Measurements from ENCODE around the gene ZNF22.

ZNF22 gene

DNA sequence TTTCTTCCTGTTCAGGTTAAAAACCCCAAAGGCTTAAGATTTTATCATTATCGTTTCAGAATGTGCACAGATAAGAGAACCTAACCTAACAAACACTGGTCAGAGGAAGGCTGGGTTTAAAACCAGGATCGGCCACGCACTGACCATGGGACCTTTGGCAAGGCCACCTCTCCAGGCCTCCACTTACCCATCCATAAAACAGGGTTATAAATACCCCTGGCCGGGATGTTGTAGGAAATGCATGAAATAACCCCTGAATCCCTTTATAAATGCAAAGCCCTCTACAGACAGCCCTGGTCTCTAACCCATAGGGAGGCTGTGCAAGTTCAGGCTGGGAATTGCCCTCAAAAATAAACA lies 22.5 kb upstream of the ZNF22 start:
- no peak for DNase-seq

DNA sequence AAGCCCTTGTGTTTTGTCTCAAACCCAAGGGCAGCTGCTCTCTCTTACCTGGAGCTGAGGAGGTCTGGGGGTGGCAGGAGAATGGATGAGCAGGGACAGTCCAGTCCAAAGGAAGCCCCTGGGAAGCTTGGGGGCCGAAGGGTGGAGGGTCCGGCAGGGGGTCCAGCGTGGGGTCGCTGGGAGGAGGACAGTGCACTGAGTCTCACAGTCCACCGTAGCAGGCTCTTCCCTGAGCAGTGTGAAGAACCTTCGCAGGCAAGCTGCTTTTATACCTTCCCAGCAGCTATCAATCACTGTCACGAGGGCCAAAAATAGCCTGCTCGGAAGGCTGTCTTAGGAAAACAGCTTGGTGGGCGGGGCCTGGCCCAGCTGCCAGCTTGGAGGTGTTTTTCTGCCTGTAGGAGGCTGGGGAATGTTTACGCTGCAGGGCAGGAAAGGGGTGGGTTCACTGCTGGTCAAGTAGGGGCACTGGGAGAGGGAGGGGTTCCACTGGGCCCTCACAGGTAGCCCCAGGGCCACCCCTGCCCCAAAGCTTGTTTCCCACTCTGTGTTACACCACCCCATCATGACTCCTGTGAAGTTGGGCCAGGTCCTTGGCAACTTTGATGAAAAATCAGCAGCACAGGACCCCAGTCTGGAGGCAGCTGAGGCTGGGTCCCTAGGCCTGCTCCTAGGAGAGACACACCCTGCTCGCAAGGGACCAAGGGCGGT lies 22.0 kb upstream of the ZNF22 start, which contains the start of gene DEPP1:
TSS of gene DEPP1 (minus strand) at position 240 of the 711 bp plus-strand sequence. CDS start 779 bp downstream, outside the sequence.
- DNase-seq: peak; percentile 95

DNA sequence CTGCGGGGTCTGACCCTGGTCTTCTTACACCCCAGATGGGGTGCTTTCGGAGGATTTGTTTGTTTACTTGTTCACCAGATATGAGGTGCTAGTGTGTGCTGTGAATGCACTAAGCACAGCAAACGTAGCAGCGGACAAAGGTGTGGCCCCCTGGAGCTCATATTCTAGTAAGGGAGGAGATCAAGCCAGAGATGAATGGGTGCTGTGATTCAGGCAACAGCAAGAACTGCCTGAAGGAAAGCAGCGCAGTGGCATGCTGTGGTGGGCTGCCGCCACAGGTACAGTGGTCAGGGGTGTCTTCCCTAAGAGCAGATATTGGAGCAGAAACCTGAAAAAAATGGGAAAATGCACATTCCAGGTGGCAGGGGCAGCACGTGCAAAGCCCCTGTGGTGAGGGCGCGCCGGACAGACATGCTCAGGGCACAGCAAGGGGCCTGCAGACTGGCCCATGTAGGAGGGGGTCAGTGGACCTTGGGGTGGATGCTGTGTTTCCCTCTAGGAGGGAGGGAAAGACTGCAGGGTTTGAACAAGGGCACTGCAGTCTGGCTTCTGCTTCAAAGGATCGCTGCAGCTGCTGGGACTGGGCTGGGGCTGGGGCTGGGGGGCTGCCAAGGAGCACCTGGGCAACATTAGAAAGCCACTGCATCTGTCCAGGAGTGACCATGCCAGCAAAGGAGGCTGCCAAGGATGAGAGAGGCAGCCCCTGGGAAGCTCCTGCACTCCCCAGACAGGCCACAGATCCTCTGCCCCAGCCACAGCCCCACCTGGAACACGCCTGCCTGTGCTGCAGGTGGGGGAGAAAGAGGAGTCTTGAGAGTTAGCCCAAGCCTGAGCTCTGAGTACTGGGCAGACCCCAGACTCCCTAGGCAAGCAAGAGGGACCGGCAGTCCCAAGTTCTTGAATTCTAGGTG lies 21.2 kb upstream of the ZNF22 start:
- no peak for DNase-seq

DNA sequence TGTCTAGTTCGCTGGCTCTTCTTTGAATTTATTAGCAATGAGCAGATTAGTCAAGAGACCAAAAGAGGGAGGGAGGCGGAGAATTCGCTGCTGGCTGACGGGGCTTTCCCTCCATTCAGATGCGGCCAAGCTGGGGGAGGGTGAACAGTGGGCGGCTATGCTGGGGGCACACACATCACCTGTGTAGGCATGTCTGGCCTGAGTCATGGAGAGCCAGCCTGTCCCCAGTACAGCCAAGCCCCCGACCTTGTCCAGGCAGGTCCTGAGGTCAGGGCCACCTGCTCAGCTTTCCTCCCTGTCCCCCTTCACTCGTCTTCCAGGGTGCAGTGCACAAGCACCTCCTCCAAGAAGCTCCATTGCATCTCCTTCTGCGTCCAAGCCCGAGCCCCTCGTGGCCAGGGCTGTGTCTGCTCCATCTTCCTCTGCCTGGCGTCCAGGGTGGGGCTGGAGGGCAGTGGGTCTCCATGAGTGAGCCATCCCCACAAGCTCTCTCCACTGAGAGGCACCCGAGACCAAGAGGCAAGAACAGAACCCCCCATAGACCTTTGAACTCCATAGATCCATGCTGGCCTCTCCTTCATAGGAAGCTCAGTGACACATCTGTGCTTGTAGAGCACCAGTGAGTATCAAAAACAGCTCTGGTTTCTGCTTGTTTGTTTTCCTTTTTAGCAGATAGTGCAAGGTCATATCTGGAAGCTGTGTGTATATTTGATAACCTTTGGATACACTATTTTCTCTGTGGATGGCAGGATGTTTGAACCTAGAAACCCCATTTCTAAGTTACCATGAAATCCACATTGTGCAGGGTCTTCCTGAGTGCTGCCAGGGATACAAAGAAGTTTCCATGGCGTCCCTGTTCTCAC lies 20.2 kb upstream of the ZNF22 start:
- DNase-seq: no peak

DNA sequence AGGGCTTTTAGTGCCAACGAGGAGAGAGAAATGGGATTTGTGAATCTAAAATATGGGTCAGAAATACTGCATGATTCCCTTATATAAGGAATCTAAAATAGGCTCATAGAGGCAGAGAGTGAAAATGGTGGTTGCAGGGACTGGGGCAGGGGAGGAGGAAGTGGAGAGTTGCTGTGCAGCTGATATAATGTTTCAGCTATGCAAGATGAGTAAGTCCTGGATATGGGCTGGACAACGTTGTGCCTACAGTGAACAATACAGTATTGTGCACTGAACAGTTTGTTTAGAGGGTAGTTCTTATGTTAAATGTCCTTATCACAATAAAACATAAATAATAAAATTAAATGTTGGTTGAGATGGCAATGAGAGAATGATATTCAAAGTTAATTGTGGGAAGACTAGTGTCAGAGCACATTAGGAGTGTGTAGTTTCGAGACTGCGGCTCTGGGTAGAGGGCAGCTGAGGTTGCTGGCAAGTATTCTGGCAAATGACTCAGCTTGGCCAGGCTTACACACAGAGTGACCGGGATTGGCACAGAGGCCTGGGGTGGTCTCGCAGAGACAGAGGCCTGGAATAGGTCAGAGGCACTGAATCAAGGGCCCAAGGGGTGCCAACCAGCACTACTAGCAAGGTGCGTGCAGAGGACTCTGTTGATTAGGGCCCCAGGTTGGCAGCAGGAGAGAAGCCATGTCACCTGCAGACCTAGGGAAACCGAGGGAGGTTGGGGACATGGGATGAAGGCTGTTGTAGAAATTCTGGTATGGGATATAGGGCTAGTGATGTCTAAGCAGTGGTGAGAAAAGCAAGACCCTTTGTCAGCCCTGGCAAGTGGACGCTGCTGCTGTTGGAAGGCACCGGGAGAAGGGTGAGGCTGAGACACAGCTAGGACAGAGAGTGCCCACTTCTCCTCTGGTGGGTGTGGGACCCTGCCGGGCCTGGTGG lies 19.3 kb upstream of the ZNF22 start:
- no peak for DNase-seq

DNA sequence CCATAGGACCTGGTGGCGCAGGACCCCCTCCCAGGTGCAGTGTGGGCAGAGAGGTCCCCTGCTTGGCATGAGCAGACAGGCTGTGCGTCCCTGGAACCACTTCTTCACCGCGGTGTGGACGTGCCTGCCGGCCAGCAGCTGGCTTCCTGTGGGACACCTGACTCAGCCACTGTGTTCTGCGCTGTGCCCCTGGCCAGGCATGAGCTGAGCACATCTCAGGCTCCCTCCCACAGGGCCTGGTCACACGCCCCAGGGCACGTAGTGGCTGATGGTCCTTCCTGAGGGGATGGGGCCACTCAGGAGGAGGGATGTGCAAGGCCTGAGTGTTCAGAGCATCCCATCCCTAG lies 18.6 kb upstream of the ZNF22 start:
- no peak for DNase-seq

DNA sequence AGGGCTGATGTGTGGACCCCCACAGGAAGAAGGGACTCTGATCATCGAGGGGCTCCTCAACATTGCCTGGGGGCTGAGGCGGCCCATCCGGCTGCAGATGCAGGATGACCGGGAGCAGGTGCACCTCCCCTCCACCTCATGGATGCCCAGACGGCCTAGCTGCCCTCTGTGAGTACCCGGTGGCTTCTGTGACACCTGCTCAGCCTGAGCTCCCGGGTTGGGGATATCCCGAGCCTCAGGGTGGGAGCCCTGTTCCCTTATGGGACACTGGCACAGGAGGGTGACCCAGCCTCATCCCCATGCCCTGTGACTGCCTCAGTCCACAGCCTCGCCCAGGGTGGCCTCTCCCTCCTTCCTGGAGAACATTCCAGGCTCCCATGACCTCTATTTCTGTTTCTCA lies 18.2 kb upstream of the ZNF22 start:
- DNase-seq: no peak

DNA sequence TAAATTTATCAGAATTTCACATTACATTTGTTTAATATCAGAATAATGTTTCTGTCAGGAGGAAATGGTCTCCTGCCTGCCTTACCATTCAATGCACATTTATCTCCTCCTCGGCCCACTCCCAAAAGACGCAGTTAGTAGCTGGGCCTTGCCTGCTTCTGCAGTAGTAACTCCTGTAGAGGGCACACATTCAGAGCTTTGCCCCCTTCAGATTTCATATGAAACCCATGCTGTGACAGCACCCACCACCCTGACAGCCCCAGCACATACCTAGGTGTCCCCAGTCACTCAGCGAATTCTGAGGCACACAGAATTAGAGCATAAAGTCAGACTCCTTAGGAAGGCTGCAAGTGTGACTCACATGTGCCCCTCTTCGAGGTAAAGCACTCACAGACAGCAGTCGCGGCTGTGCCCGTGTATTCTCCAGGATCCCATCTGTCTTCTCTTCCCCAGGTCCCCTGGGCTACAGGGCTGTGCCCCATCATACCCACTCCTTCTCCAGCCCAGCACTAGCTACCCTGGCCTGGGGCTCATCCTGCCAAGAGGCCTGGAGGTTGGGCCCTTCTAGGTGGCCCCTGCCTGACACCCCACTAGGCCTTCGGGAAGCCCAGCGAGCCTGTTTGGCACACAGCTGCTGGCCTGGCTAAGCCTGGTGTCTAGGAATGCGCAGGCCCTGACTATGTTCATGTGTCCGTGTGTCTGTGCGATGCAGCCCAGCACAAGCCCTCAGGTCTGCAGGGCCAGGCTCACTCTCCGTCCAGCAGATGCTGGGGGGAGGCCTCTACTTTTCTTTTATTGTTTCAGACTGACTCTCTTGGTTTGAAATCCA lies 17.4 kb upstream of the ZNF22 start:
- DNase-seq: no peak

DNA sequence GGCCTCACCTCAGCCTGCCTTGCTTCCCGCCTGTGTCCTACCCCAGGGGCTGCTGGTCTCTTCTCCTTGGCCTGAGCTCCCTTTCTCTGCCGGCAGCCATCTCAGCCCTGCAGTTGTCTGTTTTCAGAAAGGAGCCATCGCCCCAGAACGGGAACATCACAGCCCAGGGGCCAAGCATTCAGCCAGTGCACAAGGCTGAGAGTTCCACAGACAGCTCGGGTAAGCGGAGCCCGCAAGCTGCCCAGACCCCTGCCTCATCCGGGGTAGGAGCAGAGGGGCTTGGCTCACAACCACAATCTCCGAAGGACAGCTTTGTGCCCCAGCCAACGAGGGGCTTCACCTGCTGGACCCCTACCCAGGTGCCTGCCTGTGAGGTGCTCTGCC lies 16.8 kb upstream of the ZNF22 start:
- no peak for DNase-seq

DNA sequence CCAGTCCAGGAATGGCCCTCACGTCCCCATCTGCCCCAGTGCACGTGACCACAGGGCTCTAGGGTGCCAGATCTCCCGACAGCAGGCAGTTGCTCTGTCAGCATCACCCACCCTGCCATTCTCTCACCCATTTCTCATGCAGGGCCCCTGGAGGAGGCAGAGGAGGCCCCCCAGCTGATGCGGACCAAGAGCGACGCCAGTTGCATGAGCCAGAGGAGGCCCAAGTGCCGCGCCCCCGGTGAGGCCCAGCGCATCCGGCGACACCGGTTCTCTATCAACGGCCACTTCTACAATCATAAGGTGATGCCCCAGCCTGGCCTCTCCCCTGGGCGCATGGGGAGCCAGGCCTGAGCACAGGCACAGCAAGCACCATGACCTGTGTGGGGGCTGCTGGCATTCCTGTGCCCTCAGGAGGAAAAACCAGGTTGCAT lies 16.0 kb upstream of the ZNF22 start:
- no peak for DNase-seq

DNA sequence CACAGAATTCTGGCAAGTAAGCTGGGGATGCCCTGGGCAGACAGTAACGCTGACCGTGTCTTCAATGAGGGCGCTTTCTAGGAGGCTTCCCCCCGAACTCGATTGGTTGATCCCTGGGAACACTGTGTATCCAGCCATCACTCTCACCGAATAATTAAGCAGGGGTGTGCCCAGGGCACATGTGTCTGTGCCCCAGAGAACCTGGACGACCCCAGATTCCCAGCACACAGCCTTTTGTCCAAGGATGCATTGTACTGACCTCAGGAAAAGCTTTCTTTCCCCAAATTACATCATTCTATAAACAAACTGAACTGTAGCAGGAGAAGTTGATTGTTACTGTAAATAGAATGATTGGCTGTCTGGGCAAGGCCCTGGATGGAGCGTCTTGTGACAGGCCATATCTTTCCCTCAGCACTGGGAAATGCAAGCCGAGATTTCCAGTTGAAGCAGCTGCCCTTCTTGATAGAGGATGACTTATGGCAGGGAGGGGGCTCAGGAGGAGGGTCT lies 15.5 kb upstream of the ZNF22 start:
- no peak for DNase-seq

DNA sequence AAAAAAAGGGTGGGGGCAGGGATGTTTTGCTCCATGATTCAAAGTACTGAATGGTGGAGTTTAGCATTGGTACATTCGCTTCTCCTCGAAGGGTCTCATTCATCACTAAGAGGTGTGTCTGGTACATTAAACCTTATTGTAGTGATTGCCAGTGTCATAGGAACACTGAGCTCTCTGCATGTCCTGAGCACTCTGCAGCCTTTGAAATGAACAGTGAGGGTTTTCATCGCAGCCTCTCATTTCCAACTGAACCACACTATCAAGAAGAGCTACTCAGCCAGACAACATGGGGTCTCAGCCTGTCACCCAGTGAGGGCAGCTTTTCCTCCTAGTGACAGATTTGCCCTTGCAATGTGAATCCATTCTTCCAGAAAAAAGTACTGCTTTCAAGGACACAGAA lies 14.5 kb upstream of the ZNF22 start:
- DNase-seq: no peak

DNA sequence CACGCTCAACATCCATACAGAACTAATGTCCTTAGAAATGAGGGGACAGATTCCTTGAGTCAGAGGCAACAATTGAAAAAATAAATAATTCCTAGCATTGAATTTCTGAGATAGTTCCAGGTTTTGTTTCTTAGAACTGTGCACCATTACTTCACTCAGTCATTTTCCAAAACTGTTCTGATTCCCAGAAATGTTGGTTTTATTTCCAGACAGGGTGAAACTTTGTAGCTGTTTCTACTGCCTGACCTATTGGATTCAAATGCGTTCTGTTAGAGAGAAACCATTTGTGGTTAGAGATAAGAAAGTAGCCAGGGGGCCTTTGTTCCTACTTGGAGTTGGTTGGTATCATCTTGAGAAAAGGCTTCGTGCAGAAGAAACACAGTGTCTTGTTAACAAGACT lies 14.1 kb upstream of the ZNF22 start:
- no peak for DNase-seq

DNA sequence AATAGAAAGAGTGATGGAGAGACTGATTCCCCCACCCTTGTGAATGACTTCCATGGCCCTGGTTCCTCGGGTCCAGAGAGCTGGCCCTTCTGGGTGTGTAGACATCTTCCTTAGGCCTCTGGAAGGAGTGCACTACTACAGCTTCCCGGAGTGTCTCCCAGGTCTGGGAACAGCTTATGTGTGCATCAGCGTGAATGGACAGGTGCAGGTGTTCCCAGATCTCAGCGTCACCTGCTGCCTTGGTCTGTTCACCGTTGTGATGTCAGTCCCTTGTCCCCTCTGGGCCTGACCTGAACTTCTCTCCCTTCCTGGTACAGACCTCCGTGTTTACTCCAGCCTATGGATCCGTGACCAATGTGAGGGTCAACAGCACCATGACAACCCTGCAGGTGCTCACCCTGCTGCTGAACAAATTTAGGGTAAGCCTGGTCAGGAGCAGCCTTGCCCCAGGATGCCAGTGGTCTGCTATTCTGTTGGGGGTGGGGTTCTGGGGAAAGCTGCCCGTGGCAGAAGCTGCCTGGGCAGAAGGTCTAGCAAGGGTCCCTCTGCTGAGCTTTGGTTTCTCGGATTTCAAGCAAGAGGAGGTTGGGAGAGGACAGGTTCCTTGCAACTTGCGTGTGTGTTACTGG lies 11.7 kb upstream of the ZNF22 start:
- no peak for DNase-seq

DNA sequence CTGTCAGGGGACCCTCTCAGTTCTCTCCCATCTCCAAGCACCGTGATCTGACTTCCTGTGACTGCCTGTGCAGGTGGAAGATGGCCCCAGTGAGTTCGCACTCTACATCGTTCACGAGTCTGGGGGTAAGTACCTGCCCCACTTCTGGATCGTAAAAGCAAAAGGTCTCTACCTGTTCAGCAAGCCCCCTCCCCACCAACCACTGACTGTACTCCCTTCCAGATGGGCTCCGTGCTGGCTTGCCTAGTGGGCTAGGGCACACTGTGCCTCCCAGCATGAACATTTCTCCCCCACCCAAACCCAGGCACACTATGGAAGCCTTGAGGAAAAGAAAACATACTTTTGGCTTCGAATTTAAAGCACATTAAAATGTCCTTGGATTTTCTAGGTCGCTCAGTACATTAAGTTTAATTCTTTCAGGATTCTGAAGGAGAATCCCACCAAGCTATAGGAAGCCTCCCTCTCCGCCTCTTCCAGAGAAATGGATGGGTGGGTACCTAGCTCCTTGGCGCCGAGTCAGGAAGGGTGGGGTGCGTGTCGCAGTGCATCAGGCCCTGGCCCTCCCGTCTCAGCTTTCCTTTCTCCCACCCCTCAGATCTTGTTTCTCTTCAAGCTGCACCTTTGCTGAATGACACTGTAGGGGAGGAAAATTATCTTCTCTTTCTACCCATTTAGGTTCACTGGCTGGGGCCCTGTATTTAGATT lies 11.0 kb upstream of the ZNF22 start:
- DNase-seq: no peak

DNA sequence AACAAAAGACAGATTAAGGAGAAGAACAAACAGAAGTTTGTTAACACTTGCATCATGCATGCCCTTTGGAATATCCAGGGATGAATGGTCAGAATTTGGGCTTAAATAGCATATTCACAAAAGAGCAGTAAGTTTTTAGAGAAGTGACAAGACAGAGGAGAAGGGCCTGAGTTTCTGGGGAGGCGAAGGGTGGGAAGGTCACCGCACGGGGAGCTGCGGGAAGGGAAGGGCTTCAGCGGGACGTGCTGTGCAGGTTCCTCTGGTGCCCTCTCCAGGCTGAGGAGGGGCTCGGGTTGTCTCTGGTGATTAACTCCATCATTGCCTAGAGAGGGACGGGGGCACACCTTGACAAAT lies 10.4 kb upstream of the ZNF22 start:
- DNase-seq: no peak

DNA sequence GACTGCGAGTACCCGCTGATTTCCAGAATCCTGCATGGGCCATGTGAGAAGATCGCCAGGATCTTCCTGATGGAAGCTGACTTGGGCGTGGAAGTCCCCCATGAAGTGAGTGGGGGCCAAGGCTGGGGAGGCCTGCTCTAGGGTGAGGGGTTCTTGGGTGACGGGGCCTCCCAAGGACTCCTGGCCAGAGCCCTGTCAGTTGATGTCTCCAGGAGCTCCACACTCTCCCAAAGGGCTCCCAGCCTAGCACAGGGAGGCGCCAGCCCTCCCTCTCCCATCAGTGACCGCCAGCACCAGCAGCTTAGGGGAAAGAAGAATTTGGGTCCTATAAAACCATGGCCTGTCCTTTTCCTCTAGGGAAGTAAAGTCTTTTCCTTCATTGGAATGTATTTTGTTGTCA lies 9.8 kb upstream of the ZNF22 start:
- no peak for DNase-seq

DNA sequence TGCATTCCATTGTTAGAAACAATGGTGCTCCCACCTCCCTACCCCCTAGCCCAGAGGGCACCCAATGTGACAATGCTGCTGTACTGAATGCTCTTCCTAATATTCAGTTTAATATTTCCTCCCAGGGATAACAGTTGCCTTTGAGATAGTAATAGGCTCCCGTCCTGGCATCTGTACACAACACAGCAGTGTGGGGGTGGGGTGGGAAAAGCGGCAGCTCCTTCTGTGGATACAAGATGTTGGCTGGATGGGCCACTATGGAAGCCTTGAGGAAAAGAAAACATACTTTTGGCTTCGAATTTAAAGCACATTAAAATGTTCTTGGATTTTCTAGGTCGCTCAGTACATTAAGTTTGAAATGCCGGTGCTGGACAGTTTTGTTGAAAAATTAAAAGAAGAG lies 9.2 kb upstream of the ZNF22 start:
- DNase-seq: no peak

DNA sequence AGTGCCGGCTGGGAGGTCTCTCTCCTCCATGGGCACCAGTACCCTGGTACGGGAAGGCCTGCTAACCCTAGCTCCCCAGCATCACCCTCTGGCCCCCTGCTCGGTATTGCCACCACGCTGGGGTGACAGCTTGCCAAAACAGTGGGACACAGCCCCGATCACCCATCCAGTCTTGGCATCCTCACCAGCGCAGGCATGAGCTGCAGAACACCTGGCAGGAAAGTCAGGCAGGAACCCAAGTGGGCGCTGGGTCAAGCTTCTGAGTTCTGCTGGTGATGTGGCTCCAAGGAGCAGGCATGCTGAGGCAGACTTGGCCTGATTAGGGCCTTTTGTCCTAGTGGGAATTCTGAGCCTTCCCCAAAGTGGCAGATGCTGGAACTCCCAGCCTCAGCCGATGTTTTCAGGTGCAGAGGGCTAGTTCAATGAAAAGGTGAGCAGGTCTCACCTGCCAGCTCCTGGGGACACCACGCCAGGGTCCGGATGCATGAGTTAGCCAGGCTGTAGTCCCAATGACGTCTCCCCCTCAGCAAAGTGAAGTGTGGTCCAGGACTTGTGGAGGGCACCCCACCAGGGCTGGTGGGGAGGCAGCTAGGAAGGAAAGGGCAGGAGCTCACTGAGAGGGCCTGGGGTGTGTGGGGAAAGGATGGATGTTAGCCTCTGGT lies 8.5 kb upstream of the ZNF22 start:
- DNase-seq: no peak

Measured in NCI-H1694 (cell line).